Astrocyte (in vitro differentiated cells and primary cell): ENCODE measurements around the gene ST13. TPM values are rescaled to one million over a fixed set of nuclear protein-coding genes. Genes with fewer than 3 reads are reported as not detected.

ENCODE experiments used
- DNase-seq: peaks from one replicate; pipeline ENCODE4 v3.0.0-alpha.2; 2010; ENCODE audit warnings: low read depth
- FAIRE-seq: peaks from 2 replicates; lab custom pipeline; 2011; peaks lifted over from hg19 to GRCh38; lab: Jason Lieb, UNC
- H2AFZ ChIP-seq: 2 replicates; pipeline ENCODE4 v1.6.0; 2012; ENCODE audit warnings: low read depth, low read length, inconsistent platforms
- H3K27ac ChIP-seq: 2 replicates; pipeline ENCODE4 v1.5.1; 2011; ENCODE audit warnings: low read depth, low read length, inconsistent platforms
- H3K27me3 ChIP-seq: 2 replicates; pipeline ENCODE4 v1.6.0; 2011; ENCODE audit warnings: low read length, inconsistent platforms; ENCODE audit not compliant: insufficient read depth
- H3K36me3 ChIP-seq: 2 replicates; pipeline ENCODE4 v1.5.1; 2011; ENCODE audit warnings: low read length, inconsistent platforms; ENCODE audit not compliant: insufficient read depth
- H3K4me1 ChIP-seq: 2 replicates; pipeline ENCODE4 v1.5.1; 2011; ENCODE audit warnings: low read length, inconsistent platforms; ENCODE audit not compliant: insufficient read depth
- H3K4me2 ChIP-seq: 2 replicates; pipeline ENCODE4 v1.6.0; 2012; ENCODE audit warnings: low read length, inconsistent platforms
- H3K4me3 ChIP-seq: 2 replicates; pipeline ENCODE4 v1.5.1; 2011; ENCODE audit warnings: low read depth, mild to moderate bottlenecking, low read length, inconsistent platforms; ENCODE audit not compliant: insufficient read depth
- H3K79me2 ChIP-seq: 2 replicates; pipeline ENCODE4 v1.6.0; 2012; ENCODE audit warnings: mild to moderate bottlenecking, low read length, inconsistent platforms; ENCODE audit not compliant: insufficient read depth
- H3K9ac ChIP-seq: 2 replicates; pipeline ENCODE4 v1.6.0; 2012; ENCODE audit warnings: mild to moderate bottlenecking, low read length, inconsistent platforms
- H3K9me3 ChIP-seq: 2 replicates; pipeline ENCODE4 v1.5.1; 2012; ENCODE audit warnings: low read depth, mild to moderate bottlenecking, low read length, inconsistent platforms; ENCODE audit not compliant: insufficient read depth
- H4K20me1 ChIP-seq: 2 replicates; pipeline ENCODE4 v1.6.0; 2012; ENCODE audit warnings: low read length, inconsistent platforms; ENCODE audit not compliant: insufficient read depth
- H3K27ac Mint-ChIP-seq: one replicate; pipeline ENCODE4 v1.8.0; 2021; ENCODE audit warnings: mild to moderate bottlenecking, mixed read lengths; ENCODE audit not compliant: unreplicated experiment
- H3K27me3 Mint-ChIP-seq: one replicate; pipeline ENCODE4 v1.8.0; 2021; ENCODE audit warnings: low read depth, mixed read lengths; ENCODE audit not compliant: unreplicated experiment
- H3K36me3 Mint-ChIP-seq: one replicate; pipeline ENCODE4 v1.8.0; 2021; ENCODE audit warnings: low read depth, mixed read lengths; ENCODE audit not compliant: unreplicated experiment
- H3K4me1 Mint-ChIP-seq: one replicate; pipeline ENCODE4 v1.8.0; 2021; ENCODE audit warnings: low read depth, mixed read lengths; ENCODE audit not compliant: unreplicated experiment
- H3K4me3 Mint-ChIP-seq: one replicate; pipeline ENCODE4 v1.8.0; 2021; ENCODE audit warnings: mild to moderate bottlenecking, moderate library complexity, mixed read lengths; ENCODE audit not compliant: unreplicated experiment
- H3K9me3 Mint-ChIP-seq: one replicate; pipeline ENCODE4 v1.8.0; 2021; ENCODE audit warnings: mild to moderate bottlenecking, mixed read lengths; ENCODE audit not compliant: unreplicated experiment
- EZH2 ChIP-seq: IDR thresholded peaks from 2 replicates; pipeline ENCODE4 v1.6.1; 2012; ENCODE audit warnings: mild to moderate bottlenecking, low read length, inconsistent platforms; ENCODE audit not compliant: insufficient read depth
- total RNA-seq: library from RNA; stranded (reverse); gene quantifications from 2 replicates; pipeline ENCODE4 v1.2.1, GENCODE V29; 2021
- TF ChIP-seq, protein P1 (sequence below): IDR thresholded peaks from 2 replicates; pipeline ENCODE4 v1.5.1; 2011; ENCODE audit warnings: low read depth, mild to moderate bottlenecking, inconsistent platforms, low read length, moderate library complexity; ENCODE audit not compliant: insufficient read depth

ST13 gene
- total RNA-seq, 1 donor from 2014 or later = 248 TPM

DNA sequence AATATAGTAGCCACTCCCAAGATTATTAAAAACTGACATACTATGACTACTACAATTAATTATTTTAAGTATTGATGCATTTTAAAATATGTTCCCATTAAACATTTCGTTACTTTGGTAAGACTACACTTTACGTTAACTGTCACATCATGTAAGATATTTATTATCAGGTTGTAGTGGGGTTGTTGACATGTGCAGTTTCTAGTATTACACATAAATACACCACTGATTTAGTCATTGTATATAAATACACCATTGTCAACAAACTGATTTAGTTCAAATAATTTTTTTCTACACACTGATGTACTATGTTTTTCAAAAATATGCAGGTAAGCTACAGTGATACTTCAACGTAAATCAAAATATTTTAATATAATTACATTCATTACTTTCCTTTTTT is 11.5 kb downstream of the ST13 start:
- Histone ChIP-seq H3K27me3 (no peaks in the 10 kb centered on the region), H3K4me2 (no peak overlapping the region), H3K36me3 (peaks cover 58% of the 10 kb centered on the region), H3K9ac (no peak overlapping the region), H3K4me3 (no peak overlapping the region), H3K9me3 (no peaks in the 10 kb centered on the region), H3K4me1 (no peaks in the 10 kb centered on the region), H4K20me1 (peaks cover 39% of the 10 kb centered on the region), H3K79me2 (peaks cover 75% of the 10 kb centered on the region), H3K27ac (no peak overlapping the region), H2AFZ (no peak overlapping the region)
- TF ChIP-seq, protein P1, sequence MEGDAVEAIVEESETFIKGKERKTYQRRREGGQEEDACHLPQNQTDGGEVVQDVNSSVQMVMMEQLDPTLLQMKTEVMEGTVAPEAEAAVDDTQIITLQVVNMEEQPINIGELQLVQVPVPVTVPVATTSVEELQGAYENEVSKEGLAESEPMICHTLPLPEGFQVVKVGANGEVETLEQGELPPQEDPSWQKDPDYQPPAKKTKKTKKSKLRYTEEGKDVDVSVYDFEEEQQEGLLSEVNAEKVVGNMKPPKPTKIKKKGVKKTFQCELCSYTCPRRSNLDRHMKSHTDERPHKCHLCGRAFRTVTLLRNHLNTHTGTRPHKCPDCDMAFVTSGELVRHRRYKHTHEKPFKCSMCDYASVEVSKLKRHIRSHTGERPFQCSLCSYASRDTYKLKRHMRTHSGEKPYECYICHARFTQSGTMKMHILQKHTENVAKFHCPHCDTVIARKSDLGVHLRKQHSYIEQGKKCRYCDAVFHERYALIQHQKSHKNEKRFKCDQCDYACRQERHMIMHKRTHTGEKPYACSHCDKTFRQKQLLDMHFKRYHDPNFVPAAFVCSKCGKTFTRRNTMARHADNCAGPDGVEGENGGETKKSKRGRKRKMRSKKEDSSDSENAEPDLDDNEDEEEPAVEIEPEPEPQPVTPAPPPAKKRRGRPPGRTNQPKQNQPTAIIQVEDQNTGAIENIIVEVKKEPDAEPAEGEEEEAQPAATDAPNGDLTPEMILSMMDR = no peak
- TF ChIP-seq EZH2 = no peak
- FAIRE-seq = no peak
- H3K4me3 Mint-ChIP-seq = no peak overlapping the region
- no peak overlapping the region for H3K27ac Mint-ChIP-seq
- no peak for DNase-seq
- peaks cover 3% of the 10 kb centered on the region for H3K4me1 Mint-ChIP-seq
- H3K36me3 Mint-ChIP-seq = peaks cover 8% of the 10 kb centered on the region
- H3K9me3 Mint-ChIP-seq = no peaks in the 10 kb centered on the region
- H3K27me3 Mint-ChIP-seq = no peaks in the 10 kb centered on the region

GRCh38 chr22:40838486-40838885 is 18.0 kb downstream of the ST13 start:
- DNase-seq (no peak), FAIRE-seq (no peak)
- Mint-ChIP-seq H3K36me3 (peaks cover 15% of the 10 kb centered on the region), H3K4me1 (peaks cover 3% of the 10 kb centered on the region), H3K9me3 (no peaks in the 10 kb centered on the region), H3K27ac (no peak overlapping the region), H3K27me3 (no peaks in the 10 kb centered on the region), H3K4me3 (no peak overlapping the region)
- Histone ChIP-seq H3K4me1 (no peaks in the 10 kb centered on the region), H3K9ac (no peak overlapping the region), H3K27me3 (no peaks in the 10 kb centered on the region), H3K9me3 (no peaks in the 10 kb centered on the region), H3K27ac (no peak overlapping the region), H3K36me3 (peaks cover 49% of the 10 kb centered on the region), H3K4me2 (no peak overlapping the region), H4K20me1 (peaks cover 35% of the 10 kb centered on the region), H3K4me3 (no peak overlapping the region), H3K79me2 (peaks cover 68% of the 10 kb centered on the region), H2AFZ (no peak overlapping the region)
- TF ChIP-seq EZH2 = no peak
- TF ChIP-seq, protein P1 = no peak

GRCh38 chr22:40834619-40835018 is 21.8 kb downstream of the ST13 start:
- Histone ChIP-seq H3K27ac (no peak overlapping the region), H3K4me2 (no peak overlapping the region), H3K4me3 (no peak overlapping the region), H3K9ac (no peak overlapping the region), H3K36me3 (peaks cover 55% of the 10 kb centered on the region), H3K9me3 (no peaks in the 10 kb centered on the region), H3K4me1 (no peaks in the 10 kb centered on the region), H4K20me1 (peaks cover 18% of the 10 kb centered on the region), H3K27me3 (no peaks in the 10 kb centered on the region), H2AFZ (no peak overlapping the region), H3K79me2 (peaks cover 41% of the 10 kb centered on the region)
- Mint-ChIP-seq H3K4me3 (no peak overlapping the region), H3K27ac (no peak overlapping the region), H3K27me3 (no peaks in the 10 kb centered on the region), H3K4me1 (no peaks in the 10 kb centered on the region), H3K9me3 (no peaks in the 10 kb centered on the region), H3K36me3 (peaks cover 9% of the 10 kb centered on the region)
- no peak for TF ChIP-seq EZH2
- TF ChIP-seq, protein P1 = no peak
- DNase-seq (no peak), FAIRE-seq (no peak)
